GM12872 (cell line): ENCODE data around the gene AGBL4.

ENCODE experiments used
- TF ChIP-seq, protein P1 (sequence below): IDR thresholded peaks from 3 replicates; pipeline ENCODE4 v1.5.1; 2011; ENCODE audit warnings: low read depth, mild to moderate bottlenecking, low read length, moderate library complexity; ENCODE audit not compliant: insufficient read depth

Gene AGBL4

DNA sequence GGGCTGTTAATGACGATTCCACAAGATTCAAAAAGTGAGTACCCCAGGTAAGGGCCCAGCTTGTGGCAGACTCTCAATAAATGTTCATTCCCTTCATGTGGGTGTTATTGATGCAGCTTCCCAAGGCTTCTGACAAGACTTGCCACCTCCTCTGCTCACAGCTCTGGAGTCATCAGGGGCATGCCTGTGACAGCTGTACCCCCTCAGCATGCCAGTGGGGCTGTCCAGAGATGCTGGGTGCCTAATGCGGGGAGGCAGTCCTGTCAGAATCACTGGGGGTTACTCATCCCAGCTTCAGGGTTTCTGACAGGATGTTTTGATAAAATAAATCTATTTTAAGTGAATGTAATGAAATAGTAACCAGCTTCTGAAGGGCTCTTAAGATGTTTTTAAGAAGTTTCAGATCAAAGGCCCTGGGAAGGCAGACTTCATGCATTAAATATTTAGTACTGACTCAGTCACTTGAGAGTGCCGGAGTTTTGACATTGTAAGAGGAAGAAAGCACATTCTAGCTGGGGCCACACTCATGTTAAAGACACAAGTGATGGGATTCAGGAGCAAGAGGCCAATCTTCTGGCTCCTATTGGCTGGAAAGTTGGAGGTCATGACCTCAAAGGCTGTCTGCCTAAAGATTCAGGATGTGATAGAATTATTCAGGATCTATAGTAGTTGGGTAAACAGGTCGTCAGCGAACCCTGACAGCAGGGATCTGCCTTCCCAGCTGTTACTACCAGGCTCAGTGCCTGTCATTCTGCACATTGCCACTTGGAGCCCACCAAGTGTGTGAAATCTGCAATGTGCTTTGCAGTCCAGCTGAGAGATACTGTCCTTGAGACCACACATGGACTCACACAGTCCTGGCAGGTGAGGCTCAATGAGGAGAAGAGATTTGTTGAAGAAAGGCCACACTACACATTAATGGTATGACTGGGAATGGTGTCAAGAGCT lies 1007.5 kb downstream of the AGBL4 start:
- TF ChIP-seq, protein P1, sequence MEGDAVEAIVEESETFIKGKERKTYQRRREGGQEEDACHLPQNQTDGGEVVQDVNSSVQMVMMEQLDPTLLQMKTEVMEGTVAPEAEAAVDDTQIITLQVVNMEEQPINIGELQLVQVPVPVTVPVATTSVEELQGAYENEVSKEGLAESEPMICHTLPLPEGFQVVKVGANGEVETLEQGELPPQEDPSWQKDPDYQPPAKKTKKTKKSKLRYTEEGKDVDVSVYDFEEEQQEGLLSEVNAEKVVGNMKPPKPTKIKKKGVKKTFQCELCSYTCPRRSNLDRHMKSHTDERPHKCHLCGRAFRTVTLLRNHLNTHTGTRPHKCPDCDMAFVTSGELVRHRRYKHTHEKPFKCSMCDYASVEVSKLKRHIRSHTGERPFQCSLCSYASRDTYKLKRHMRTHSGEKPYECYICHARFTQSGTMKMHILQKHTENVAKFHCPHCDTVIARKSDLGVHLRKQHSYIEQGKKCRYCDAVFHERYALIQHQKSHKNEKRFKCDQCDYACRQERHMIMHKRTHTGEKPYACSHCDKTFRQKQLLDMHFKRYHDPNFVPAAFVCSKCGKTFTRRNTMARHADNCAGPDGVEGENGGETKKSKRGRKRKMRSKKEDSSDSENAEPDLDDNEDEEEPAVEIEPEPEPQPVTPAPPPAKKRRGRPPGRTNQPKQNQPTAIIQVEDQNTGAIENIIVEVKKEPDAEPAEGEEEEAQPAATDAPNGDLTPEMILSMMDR, result no peak

DNA sequence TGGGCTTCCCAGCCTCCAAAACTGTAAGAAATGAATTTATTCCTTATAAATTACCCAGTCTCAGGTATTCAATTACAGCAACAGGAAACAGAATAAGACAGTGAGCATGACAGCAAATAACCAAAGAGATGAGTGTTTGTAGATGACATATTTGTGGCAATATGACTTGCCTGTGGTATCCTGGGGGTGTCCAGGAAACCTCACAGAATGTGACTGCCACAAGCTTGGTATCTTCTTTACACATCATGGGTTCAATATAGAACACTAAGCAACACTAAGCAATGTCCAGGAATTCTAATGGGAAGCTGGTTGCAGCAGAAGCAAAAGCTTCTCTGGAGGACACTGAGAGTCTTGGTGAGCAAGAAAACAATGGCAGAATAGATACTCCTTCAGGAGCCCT lies 1010.7 kb downstream of the AGBL4 start:
- TF ChIP-seq, protein P1, result no peak

DNA sequence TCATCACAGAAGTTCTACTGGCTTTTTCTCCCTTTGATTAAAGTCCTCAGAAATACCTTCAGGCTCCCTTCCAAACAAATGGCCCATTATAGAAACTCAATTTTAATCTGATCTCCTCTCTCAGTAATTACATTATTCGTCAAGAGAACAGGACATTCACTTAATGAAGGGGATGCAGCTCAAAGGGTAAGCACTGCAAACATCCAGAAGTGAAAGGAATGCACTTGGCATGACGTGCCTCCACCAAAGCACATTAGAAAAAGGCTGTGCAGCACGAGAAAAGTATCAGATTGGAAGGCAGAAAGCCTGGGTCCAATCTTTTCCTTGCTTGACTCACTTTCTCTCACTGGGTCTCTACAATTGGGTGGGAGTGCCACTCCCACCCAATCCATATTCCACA lies 1024.4 kb downstream of the AGBL4 start:
- TF ChIP-seq, protein P1, result no peak

DNA sequence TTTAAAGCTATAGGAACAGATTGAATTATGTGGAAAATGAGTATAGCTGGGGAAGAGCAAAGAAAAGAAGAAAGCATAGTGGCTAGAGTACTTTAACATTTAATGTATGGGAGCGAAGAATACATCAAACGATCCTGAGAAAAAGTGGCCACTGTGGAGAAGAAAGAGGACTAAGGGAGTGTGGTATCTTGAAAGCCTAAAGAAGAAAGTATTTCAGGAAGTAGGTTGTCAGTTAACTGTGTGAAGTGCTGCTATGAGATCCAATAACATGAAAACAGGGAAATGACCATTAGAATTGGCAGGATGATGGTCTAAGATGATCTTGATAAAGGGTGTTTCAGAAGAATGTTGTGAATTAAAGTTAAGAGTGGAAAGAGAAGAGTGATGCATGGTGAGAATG lies 1027.4 kb downstream of the AGBL4 start:
- TF ChIP-seq, protein P1, result no peak

DNA sequence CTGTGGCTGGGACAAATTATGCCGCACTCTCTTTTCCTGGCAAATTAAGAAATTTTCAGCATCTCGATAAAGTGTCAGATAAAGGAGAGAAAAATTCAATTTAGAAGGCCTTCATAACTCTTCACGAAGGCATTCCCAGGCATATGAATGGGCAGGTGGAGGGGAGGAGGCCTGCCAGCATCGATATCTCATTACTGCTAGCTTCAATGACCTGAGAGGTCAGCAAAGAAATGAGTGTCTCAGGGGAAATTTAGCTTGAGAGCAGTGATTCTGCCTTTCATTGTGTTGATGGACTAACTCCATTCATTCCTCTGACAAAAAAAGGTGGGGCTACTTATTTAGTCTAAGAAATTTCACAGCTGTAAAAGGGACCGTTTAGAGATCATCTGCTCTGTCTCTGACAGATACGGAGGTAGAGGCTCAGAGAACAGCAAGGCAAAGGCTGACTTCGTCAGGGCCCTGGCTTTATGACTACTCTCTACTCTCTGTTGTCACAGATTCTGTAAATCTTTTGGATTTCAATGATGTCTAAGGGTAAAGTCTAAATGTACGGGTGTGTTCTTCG lies 1035.0 kb downstream of the AGBL4 start:
- TF ChIP-seq, protein P1, result no peak

DNA sequence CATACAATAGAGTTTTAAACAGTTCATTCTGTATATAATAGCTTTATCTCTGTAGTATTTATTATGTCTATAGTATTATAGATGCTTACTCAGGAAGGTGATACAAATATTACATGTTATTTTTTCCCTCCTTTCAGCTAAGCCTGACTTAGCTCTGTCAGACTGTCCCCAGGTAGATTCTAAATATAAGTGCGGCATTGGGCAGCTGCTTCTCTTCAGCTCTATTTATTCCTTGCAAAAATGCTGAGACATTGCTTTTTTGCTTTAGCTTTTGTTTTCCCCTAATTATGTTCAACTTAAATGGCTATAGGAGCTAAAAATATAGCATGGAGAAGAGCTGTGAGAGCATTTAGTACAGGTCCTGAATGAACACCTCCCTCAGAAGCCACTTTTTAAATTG lies 1043.8 kb downstream of the AGBL4 start:
- TF ChIP-seq, protein P1, result no peak

DNA sequence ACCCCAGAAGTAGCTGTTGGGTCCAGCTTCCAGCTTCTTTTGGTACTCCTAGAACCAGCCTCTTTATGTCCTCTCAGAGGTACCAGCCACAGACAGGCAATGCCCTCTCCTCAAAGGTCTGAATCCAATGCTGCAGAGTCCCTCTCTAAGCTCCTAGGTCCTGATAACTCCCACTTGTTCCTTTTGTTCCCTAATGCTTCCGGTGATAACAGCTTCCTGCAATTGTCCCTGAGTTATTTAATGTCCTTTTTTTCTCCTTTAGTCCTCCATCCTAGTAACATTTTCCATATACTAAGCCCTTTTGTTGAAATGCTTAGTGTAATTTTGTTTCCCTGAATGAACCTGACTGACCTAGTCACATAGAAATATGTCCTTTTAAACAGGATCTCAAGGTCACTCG lies 1045.3 kb downstream of the AGBL4 start:
- TF ChIP-seq, protein P1, result no peak
